ENCODE data around the gene C1R.

GRCh38 chr12:7091660-7092228 lies 501 bp downstream of the C1R start:
- TF ChIP-seq, protein P1, sequence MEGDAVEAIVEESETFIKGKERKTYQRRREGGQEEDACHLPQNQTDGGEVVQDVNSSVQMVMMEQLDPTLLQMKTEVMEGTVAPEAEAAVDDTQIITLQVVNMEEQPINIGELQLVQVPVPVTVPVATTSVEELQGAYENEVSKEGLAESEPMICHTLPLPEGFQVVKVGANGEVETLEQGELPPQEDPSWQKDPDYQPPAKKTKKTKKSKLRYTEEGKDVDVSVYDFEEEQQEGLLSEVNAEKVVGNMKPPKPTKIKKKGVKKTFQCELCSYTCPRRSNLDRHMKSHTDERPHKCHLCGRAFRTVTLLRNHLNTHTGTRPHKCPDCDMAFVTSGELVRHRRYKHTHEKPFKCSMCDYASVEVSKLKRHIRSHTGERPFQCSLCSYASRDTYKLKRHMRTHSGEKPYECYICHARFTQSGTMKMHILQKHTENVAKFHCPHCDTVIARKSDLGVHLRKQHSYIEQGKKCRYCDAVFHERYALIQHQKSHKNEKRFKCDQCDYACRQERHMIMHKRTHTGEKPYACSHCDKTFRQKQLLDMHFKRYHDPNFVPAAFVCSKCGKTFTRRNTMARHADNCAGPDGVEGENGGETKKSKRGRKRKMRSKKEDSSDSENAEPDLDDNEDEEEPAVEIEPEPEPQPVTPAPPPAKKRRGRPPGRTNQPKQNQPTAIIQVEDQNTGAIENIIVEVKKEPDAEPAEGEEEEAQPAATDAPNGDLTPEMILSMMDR (IDR thresholded peaks at IDR 0.05; ENCODE audit: low read length), result no peak
- no peak for TF ChIP-seq EZH2 (optimal IDR thresholded peaks at IDR 0.05; ENCODE audit: low read depth, low read length)

Data from MM.1S (cell line).